ENCODE measurements around the gene GINM1.

GRCh38 chr6:149600508-149600907, 34.3 kb downstream of the GINM1 start:
- no peak for TF ChIP-seq CTCF (IDR thresholded peaks at IDR 0.05; ENCODE audit: low read depth, low read length)
- TF ChIP-seq EZH2phosphoT487 (IDR thresholded peaks at IDR 0.05; ENCODE audit: low read depth), result no peak

Measured in OCI-LY3 (cell line).